ENCODE data around the gene CDK5. TPM values are rescaled to one million over a fixed set of nuclear protein-coding genes. Genes with fewer than 3 reads are reported as not detected.

Gene CDK5
- total and polyA plus RNA-seq, 2 of the 13 experiments (the other 11 are each of a cell fraction or from before 2014, with no cell fraction given), result 16.4 to 21.3 TPM

DNA sequence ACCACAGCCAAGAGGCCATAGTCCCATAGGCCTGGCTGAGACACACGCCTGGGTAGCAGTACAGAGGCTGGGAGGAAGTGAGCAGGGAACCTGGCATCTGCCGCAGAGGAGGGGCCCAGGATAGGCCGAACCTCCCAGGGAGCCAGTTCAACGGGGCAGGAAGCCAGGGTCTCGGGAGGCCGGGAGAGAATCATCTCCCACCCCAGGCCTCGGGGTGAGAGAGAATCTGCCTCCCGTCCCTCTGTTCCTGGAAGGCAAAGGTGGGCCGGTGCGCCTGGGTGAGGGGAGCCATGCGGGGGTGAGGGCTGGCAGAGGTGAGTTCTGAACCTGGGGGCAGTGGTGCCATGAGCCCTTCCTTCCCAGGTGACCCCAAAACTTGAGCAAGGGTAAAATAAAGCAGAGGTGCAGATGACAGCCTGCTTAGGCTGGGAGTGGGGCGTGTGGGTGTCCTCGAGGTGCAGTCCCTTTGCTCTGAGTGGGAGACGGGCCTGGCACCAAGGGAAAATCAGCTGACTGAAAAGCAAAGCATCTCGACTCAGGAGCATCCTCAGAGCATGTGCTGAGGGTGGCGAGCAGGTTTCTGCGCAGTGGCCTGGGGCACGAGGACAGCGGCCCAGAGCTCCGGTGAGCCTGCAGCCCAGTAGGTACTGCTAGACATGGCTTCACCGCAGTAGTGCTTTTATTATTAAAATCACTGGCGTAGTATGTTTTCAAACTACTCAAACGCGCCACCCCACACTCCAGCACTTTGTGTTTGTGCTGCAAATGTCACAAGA is 44.1 kb upstream of the CDK5 start:
- Histone ChIP-seq H3K4me3 (replicated peaks in 1 of 3; ENCODE audit: insufficient read depth in 1 of 3, low read depth in 2 of 3, low read length in 3 of 3) (no peak overlapping the region), H3K27me3 (ENCODE audit: control insufficient read depth in 1 of 2, insufficient read depth in 2 of 2, low read length in 2 of 2) (no peaks in the 10 kb centered on the region), H3K36me3 (replicated peaks in 1 of 2; ENCODE audit: control insufficient read depth in 1 of 2, insufficient read depth in 2 of 2, low read length in 2 of 2) (peaks cover 6 to 21% of the 10 kb centered on the region in 2 experiments; a peak in 3 of 5 replicates), H4K20me1 (ENCODE audit: insufficient read depth, low read length) (peaks cover 34% of the 10 kb centered on the region), H3K79me2 (ENCODE audit: insufficient read depth, low read length) (peaks cover 63% of the 10 kb centered on the region), H2AFZ (ENCODE audit: low read length) (no peak overlapping the region), H3K4me1 (ENCODE audit: insufficient read depth, low read length) (no peaks in the 10 kb centered on the region), H3K4me2 (ENCODE audit: low read depth, low read length) (no peak overlapping the region), H3K27ac (ENCODE audit: extremely low read length, insufficient read depth, low read length) (no peak overlapping the region), H3K9ac (ENCODE audit: insufficient read depth, low read depth, low read length) (no peak overlapping the region), H3K9me3 (ENCODE audit: low read length) (no peaks in the 10 kb centered on the region)
- BruUV-seq (replicated peaks), result no TSS peak
- intact Hi-C loops (cut with micrococcal nuclease; ENCODE audit: unreplicated experiment), result no loop called here
- no peak for FAIRE-seq
- in situ Hi-C loops (cut with HindIII; ENCODE audit: extremely low pct_ligation_motif_present, low pct_unique_long_range_greater_than_20kb), result no loop called here
- no peak for DNase-seq (ENCODE audit: low spot score)
- ChIA-PET POLR2A (no interaction called here), CTCF (ENCODE audit: low intra/inter-chr PET ratio, low total read pairs) (no interaction called here)
- TF ChIP-seq ZNF768 (CRISPR knock-in tag; IDR thresholded peaks at IDR 0.05), result no peak
- no peak for TF ChIP-seq DPF2 (CRISPR knock-in tag; IDR thresholded peaks at IDR 0.05; ENCODE audit: borderline replicate concordance, low read depth)
- no peak for TF ChIP-seq ZNF317 (CRISPR knock-in tag; IDR thresholded peaks at IDR 0.05)
- no peak for TF ChIP-seq KLF15 (CRISPR knock-in tag; IDR thresholded peaks at IDR 0.05; ENCODE audit: borderline replicate concordance)
- TF ChIP-seq ZNF30 (CRISPR knock-in tag; IDR thresholded peaks at IDR 0.05), result no peak
- no peak for TF ChIP-seq TAF1 (CRISPR knock-in tag; IDR thresholded peaks at IDR 0.05)
- no peak for TF ChIP-seq PLRG1 (conservative IDR thresholded peaks at IDR 0.05)
- no peak for TF ChIP-seq RNF2 (conservative IDR thresholded peaks at IDR 0.05; ENCODE audit: low read depth)
- TF ChIP-seq PITX1 (CRISPR knock-in tag; IDR thresholded peaks at IDR 0.05), result no peak
- no peak for TF ChIP-seq ZNF569 (CRISPR knock-in tag; IDR thresholded peaks at IDR 0.05; ENCODE audit: borderline replicate concordance)
- no peak for TF ChIP-seq ZNF703 (CRISPR knock-in tag; IDR thresholded peaks at IDR 0.05; ENCODE audit: borderline replicate concordance)
- TF ChIP-seq ZFP36L2 (CRISPR knock-in tag; IDR thresholded peaks at IDR 0.05), result no peak
- TF ChIP-seq ZNF432 (CRISPR knock-in tag; IDR thresholded peaks at IDR 0.05; ENCODE audit: borderline replicate concordance), result no peak
- TF ChIP-seq, protein P1, sequence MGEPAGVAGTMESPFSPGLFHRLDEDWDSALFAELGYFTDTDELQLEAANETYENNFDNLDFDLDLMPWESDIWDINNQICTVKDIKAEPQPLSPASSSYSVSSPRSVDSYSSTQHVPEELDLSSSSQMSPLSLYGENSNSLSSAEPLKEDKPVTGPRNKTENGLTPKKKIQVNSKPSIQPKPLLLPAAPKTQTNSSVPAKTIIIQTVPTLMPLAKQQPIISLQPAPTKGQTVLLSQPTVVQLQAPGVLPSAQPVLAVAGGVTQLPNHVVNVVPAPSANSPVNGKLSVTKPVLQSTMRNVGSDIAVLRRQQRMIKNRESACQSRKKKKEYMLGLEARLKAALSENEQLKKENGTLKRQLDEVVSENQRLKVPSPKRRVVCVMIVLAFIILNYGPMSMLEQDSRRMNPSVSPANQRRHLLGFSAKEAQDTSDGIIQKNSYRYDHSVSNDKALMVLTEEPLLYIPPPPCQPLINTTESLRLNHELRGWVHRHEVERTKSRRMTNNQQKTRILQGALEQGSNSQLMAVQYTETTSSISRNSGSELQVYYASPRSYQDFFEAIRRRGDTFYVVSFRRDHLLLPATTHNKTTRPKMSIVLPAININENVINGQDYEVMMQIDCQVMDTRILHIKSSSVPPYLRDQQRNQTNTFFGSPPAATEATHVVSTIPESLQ (CRISPR knock-in tag; conservative IDR thresholded peaks at IDR 0.05), result no peak
- TF ChIP-seq MIER2 (CRISPR knock-in tag; IDR thresholded peaks at IDR 0.05), result no peak
- no peak for TF ChIP-seq ZNF230 (CRISPR knock-in tag; IDR thresholded peaks at IDR 0.05)
- no peak for TF ChIP-seq RBM39 (IDR thresholded peaks at IDR 0.05; ENCODE audit: low read depth, low read length, poor library complexity, severe bottlenecking)
- TF ChIP-seq, protein P2, sequence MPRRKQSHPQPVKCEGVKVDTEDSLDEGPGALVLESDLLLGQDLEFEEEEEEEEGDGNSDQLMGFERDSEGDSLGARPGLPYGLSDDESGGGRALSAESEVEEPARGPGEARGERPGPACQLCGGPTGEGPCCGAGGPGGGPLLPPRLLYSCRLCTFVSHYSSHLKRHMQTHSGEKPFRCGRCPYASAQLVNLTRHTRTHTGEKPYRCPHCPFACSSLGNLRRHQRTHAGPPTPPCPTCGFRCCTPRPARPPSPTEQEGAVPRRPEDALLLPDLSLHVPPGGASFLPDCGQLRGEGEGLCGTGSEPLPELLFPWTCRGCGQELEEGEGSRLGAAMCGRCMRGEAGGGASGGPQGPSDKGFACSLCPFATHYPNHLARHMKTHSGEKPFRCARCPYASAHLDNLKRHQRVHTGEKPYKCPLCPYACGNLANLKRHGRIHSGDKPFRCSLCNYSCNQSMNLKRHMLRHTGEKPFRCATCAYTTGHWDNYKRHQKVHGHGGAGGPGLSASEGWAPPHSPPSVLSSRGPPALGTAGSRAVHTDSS (CRISPR knock-in tag; conservative IDR thresholded peaks at IDR 0.05), result no peak
- no peak for TF ChIP-seq PRMT3 (CRISPR knock-in tag; IDR thresholded peaks at IDR 0.05; ENCODE audit: borderline replicate concordance, low read depth)
- WGBS (ENCODE audit: low lambda C conversion rate), result 94% methylated on average over 21 of the region's 24 CpGs
- ATAC-seq, result no peak

All from HepG2 (cell line).